ENCODE data around the gene STXBP5L. TPM values are rescaled to one million over a fixed set of nuclear protein-coding genes. Genes with fewer than 3 reads are reported as not detected.

Gene STXBP5L
- total RNA-seq, 2 experiments from 2014 or later: not detected

- no peak overlapping the region for H3K4me3 Mint-ChIP-seq
- no peaks in the 10 kb centered on the region for H3K4me1 Mint-ChIP-seq (ENCODE audit: low read depth)
- CTCF ChIA-PET: no interaction called here
- no peaks in the 10 kb centered on the region for H3K36me3 Mint-ChIP-seq (ENCODE audit: low read depth)
- no peaks in the 10 kb centered on the region for H3K27me3 Mint-ChIP-seq
- ATAC-seq: no peak
- H3K9me3 Mint-ChIP-seq: peaks cover 4% of the 10 kb centered on the region
- H3K27ac Mint-ChIP-seq: no peak overlapping the region
- no peak for DNase-seq
- POLR2A ChIA-PET: no interaction called here
- intact Hi-C loops (cut with micrococcal nuclease): no loop called here
- no peak for TF ChIP-seq CTCF (IDR thresholded peaks at IDR 0.05)
Observed at GRCh38 chr3:120931593-120931992, 23.6 kb downstream of the STXBP5L start.

DNA sequence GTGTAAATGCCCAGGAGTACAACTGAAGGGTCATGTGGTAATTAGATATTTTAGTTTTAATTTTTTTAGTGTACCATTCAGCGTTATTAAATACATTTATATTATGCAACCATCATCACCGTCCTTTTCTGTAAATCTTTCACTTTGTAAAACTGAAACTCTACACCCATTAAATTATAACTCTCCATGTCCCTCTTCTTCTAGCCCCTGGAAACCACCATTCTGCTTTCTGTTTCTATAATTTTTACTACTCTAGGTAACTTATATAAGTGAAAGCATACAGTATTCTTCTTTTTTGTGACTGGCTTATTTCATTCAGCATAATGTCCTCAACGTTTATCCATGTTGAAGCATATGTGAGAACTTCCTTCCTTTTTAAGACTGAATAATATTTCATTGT lies 48.1 kb downstream of the STXBP5L start:
- ATAC-seq: no peak
- CTCF ChIA-PET: no interaction called here
- Mint-ChIP-seq H3K9me3 (no peaks in the 10 kb centered on the region), H3K4me3 (no peak overlapping the region), H3K4me1 (ENCODE audit: low read depth) (no peaks in the 10 kb centered on the region), H3K27me3 (no peaks in the 10 kb centered on the region), H3K36me3 (ENCODE audit: low read depth) (no peaks in the 10 kb centered on the region), H3K27ac (no peak overlapping the region)
- POLR2A ChIA-PET: no interaction called here
- no peak for DNase-seq
- no peak for TF ChIP-seq CTCF (IDR thresholded peaks at IDR 0.05)
- intact Hi-C loops (cut with micrococcal nuclease): no loop called here

- Mint-ChIP-seq H3K27me3 (no peaks in the 10 kb centered on the region), H3K4me3 (no peak overlapping the region), H3K36me3 (ENCODE audit: low read depth) (no peaks in the 10 kb centered on the region), H3K27ac (no peak overlapping the region), H3K9me3 (peaks cover 20% of the 10 kb centered on the region), H3K4me1 (ENCODE audit: low read depth) (no peaks in the 10 kb centered on the region)
- intact Hi-C loops (cut with micrococcal nuclease): no loop called here
- DNase-seq (no peak), ATAC-seq (no peak)
- ChIA-PET POLR2A (no interaction called here), CTCF (no interaction called here)
- TF ChIP-seq CTCF (IDR thresholded peaks at IDR 0.05): no peak
Observed at GRCh38 chr3:120982608-120983320, 74.8 kb downstream of the STXBP5L start.

DNA sequence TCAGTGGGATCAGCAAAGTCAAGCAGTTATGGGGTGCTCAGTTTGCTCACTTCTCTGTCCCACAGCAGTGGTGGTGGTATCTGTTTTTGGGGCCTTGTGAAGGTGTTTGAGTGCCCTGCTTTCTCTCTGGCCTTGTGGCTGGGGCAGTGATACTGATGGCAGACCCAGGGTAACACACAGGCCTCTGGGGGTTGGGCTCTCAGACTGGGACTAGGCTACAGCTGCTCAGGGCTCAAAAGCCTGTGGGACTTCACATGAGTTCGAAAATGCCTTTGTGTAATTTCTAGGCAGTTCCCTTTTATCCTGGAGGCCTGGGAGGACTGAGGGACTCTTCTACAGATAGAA lies 75.3 kb downstream of the STXBP5L start:
- Mint-ChIP-seq H3K27ac (no peak overlapping the region), H3K4me3 (no peak overlapping the region), H3K4me1 (ENCODE audit: low read depth) (no peaks in the 10 kb centered on the region), H3K27me3 (no peaks in the 10 kb centered on the region), H3K36me3 (ENCODE audit: low read depth) (no peaks in the 10 kb centered on the region), H3K9me3 (peaks cover 16% of the 10 kb centered on the region)
- DNase-seq (no peak), ATAC-seq (no peak)
- TF ChIP-seq CTCF (IDR thresholded peaks at IDR 0.05): no peak
- ChIA-PET CTCF (no interaction called here), POLR2A (no interaction called here)
- intact Hi-C loops (cut with micrococcal nuclease): no loop called here

DNA sequence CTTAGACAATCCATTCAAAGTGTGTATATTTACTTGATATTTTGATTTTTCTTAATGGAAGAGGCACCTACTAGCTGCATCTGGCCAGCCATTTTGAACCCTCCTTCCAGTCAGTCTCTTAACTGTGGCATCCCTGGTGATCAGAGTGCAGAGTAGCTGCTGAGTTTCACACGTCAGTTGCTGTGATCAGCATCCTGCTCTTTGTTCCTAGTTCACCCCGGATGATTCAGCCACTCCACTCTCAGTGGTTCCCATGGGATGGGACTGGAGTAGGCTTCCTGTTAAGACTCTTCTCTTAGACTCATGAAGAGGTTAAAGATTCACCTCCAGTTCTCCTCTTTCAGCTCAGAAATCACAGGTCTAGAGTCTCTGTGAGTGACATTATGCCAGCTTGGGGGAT lies 75.8 kb downstream of the STXBP5L start:
- no peaks in the 10 kb centered on the region for H3K4me1 Mint-ChIP-seq (ENCODE audit: low read depth)
- CTCF ChIA-PET: no interaction called here

More for the DNA sequence above, 75.8 kb downstream of the STXBP5L start:
- intact Hi-C loops (cut with micrococcal nuclease): no loop called here
- H3K27me3 Mint-ChIP-seq: no peaks in the 10 kb centered on the region
- no peak for TF ChIP-seq CTCF (IDR thresholded peaks at IDR 0.05)
- H3K36me3 Mint-ChIP-seq (ENCODE audit: low read depth): no peaks in the 10 kb centered on the region
- ATAC-seq (no peak), DNase-seq (no peak)
- no peak overlapping the region for H3K4me3 Mint-ChIP-seq
- POLR2A ChIA-PET: no interaction called here
- H3K27ac Mint-ChIP-seq: no peak overlapping the region
- peaks cover 16% of the 10 kb centered on the region for H3K9me3 Mint-ChIP-seq

All from activated CD8-positive, alpha-beta T cell treated with anti-CD3 and anti-CD28 coated beads for 36 hours (primary cell).